OCI-LY3 (cell line): ENCODE data around the gene KIAA0040.
A peak's percentile ranks its signal among the peaks of the same experiment; 100 is the strongest.

Experiments used
- H2AFZ ChIP-seq: fragments of 200-600, 300-600 bp; shearing (Covaris generic); 2 replicates; pipeline ENCODE4 v1.6.0; 2014; ENCODE audit warnings: antibody characterized with exemption, low read depth, low read length
- H3K27ac ChIP-seq: fragments of 200-600, 300-600 bp; sonication (generic); 2 replicates; pipeline ENCODE4 v1.5.1; 2014; ENCODE audit warnings: mild to moderate bottlenecking, low read length, moderate library complexity, mixed read lengths
- H3K27me3 ChIP-seq: fragments of 200-600, 300-600 bp; sonication (generic); 2 replicates; pipeline ENCODE4 v1.6.1; 2014; ENCODE audit warnings: low read depth, low read length, mixed read lengths
- H3K36me3 ChIP-seq: fragments of 200-600, 300-600 bp; sonication (generic); replicated peaks from 2 replicates; pipeline ENCODE3; 2014; ENCODE audit warnings: low read depth, low read length, mixed read lengths
- H3K4me1 ChIP-seq: fragments of 300-600, 200-600 bp; sonication (generic); 2 replicates; pipeline ENCODE4 v1.6.1; 2014; ENCODE audit warnings: low read length, mixed read lengths
- H3K4me2 ChIP-seq: fragments of 200-600, 300-600 bp; sonication (generic); 2 replicates; pipeline ENCODE4 v1.6.1; 2014; ENCODE audit warnings: low read length, mixed read lengths
- H3K4me3 ChIP-seq: fragments of 300-600, 200-600 bp; sonication (generic); 2 replicates; pipeline ENCODE4 v1.5.1; 2014; ENCODE audit warnings: antibody characterized with exemption, mild to moderate bottlenecking, low read length, moderate library complexity
- H3K79me2 ChIP-seq: fragments of 300-600, 200-600 bp; shearing (Covaris generic); 2 replicates; pipeline ENCODE4 v1.6.1; 2014; ENCODE audit warnings: mild to moderate bottlenecking, low read length, mixed read lengths
- H3K9ac ChIP-seq: fragments of 300-600, 200-600 bp; shearing (Covaris generic); 2 replicates; pipeline ENCODE4 v1.6.0; 2014; ENCODE audit warnings: mild to moderate bottlenecking, low read length, moderate library complexity
- H3K9me3 ChIP-seq: fragments of 200-600, 300-600 bp; shearing (Covaris generic); 2 replicates; pipeline ENCODE4 v1.6.1; 2014; ENCODE audit warnings: low read length, mixed read lengths; ENCODE audit not compliant: insufficient read depth
- H4K20me1 ChIP-seq: fragments of 200-600, 300-600 bp; sonication (generic); 2 replicates; pipeline ENCODE4 v1.6.1; 2016; ENCODE audit warnings: low read length, mixed read lengths; ENCODE audit not compliant: insufficient read depth
- EZH2phosphoT487 ChIP-seq: fragments of 200-600 bp; shearing (Covaris generic); IDR thresholded peaks from 2 replicates; pipeline ENCODE4 v1.6.1; 2018; ENCODE audit warnings: antibody characterized with exemption, mixed run types, low read depth
- TF ChIP-seq, protein P1 (sequence below): fragments of 200-600, 300-600 bp; sonication (generic); IDR thresholded peaks from 2 replicates; pipeline ENCODE4 v1.5.1; 2014; ENCODE audit warnings: antibody characterized with exemption, low read length, low read depth

The KIAA0040 gene

DNA sequence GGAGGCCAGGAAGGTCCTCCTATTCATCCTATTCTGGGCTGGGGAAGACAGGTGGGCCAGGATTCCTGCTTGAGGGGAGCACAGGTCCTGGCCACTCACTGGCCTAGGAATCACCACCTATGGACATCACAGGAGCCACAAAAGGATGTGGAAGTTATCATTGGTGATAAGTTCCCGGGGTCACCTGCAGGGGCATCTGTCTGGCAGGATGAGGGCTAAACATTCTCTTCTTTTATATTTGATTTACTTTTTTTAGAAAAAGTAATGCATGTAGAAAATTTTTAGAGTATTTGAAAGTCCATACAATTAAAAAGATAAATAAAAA, 33.2 kb upstream of the KIAA0040 start:
- peak overlapping the region; percentile 68 for H3K4me2 ChIP-seq
- no peaks in the 10 kb centered on the region for H3K36me3 ChIP-seq
- no peaks in the 10 kb centered on the region for H3K9me3 ChIP-seq
- no peaks in the 10 kb centered on the region for H4K20me1 ChIP-seq
- no peak overlapping the region for H2AFZ ChIP-seq
- H3K4me1 ChIP-seq, result peaks cover 41% of the 10 kb centered on the region
- no peaks in the 10 kb centered on the region for H3K27me3 ChIP-seq
- no peak overlapping the region for H3K4me3 ChIP-seq
- no peaks in the 10 kb centered on the region for H3K79me2 ChIP-seq
- peak overlapping the region; percentile 53 for H3K27ac ChIP-seq
- TF ChIP-seq, protein P1, sequence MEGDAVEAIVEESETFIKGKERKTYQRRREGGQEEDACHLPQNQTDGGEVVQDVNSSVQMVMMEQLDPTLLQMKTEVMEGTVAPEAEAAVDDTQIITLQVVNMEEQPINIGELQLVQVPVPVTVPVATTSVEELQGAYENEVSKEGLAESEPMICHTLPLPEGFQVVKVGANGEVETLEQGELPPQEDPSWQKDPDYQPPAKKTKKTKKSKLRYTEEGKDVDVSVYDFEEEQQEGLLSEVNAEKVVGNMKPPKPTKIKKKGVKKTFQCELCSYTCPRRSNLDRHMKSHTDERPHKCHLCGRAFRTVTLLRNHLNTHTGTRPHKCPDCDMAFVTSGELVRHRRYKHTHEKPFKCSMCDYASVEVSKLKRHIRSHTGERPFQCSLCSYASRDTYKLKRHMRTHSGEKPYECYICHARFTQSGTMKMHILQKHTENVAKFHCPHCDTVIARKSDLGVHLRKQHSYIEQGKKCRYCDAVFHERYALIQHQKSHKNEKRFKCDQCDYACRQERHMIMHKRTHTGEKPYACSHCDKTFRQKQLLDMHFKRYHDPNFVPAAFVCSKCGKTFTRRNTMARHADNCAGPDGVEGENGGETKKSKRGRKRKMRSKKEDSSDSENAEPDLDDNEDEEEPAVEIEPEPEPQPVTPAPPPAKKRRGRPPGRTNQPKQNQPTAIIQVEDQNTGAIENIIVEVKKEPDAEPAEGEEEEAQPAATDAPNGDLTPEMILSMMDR, result peak; percentile 49
- TF ChIP-seq EZH2phosphoT487, result no peak
- no peak overlapping the region for H3K9ac ChIP-seq

DNA sequence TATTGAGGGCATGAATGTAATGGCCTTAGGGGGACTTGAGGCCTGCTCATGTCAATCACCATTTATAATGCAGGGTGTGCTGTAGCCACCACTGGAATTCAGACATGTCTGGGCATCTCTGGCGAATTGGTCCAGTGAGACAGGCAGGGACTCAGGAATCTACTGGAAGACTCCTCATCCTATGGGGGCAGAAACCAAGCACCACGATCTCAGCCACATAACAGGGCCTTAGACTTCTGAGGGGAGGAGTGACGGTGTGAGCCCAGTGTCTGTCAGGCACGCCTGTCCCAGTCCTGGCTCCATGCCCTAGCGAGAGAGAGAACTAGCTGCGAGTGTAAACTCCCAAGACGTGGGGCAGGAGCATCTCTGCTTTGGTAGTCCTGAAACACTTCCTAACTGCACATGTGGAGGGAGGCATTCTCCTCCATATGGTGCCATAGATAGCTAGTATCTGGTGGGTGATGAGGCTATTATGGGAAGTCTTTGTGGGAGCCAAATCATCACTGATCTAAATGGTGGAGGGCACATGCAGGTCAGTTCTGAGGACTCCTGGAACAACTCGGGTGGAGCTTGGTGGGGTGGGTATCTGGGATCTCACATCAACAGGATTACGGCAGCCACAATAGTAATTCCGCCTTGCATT, 29.8 kb upstream of the KIAA0040 start:
- no peaks in the 10 kb centered on the region for H3K36me3 ChIP-seq
- no peak overlapping the region for H3K27ac ChIP-seq
- H3K27me3 ChIP-seq, result no peaks in the 10 kb centered on the region
- H3K4me2 ChIP-seq, result no peak overlapping the region
- peaks cover 52% of the 10 kb centered on the region for H3K4me1 ChIP-seq
- no peak overlapping the region for H2AFZ ChIP-seq
- no peak overlapping the region for H3K9ac ChIP-seq
- H4K20me1 ChIP-seq, result no peaks in the 10 kb centered on the region
- no peak overlapping the region for H3K4me3 ChIP-seq
- no peaks in the 10 kb centered on the region for H3K9me3 ChIP-seq
- H3K79me2 ChIP-seq, result no peaks in the 10 kb centered on the region
- TF ChIP-seq, protein P1, result no peak
- no peak for TF ChIP-seq EZH2phosphoT487

DNA sequence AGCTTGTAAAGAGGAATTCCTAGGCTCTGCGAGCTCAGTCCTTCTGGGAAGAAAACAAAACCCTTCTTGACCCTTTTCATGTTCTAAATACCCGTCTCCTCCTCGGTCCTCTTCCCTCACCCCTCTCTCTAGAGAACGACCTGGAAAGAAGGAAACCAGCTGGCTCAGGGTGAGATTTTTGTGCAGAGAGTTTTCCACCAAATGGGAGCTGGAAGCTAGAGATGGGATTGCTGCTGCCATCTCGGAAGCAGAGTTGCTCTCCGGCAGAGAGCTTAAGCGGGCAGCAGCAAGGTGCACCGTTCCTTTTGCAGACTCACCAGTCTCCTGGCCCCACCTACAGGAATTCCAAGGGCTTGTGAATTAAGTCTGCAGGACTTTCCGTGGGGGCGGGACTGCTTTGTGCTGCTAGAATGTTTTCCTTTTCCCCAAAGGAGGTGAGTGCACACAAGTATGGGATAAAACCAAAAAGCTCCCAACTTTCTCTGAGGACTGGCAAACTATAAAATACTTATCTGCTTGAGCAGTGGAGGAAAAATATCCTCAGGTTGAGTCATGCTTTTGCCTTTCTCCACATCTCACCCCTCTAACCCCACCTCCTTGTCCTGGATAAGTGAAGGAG, 29.1 kb upstream of the KIAA0040 start:
- TF ChIP-seq EZH2phosphoT487, result no peak
- TF ChIP-seq, protein P1, result no peak
- H3K4me3 ChIP-seq, result no peak overlapping the region

DNA sequence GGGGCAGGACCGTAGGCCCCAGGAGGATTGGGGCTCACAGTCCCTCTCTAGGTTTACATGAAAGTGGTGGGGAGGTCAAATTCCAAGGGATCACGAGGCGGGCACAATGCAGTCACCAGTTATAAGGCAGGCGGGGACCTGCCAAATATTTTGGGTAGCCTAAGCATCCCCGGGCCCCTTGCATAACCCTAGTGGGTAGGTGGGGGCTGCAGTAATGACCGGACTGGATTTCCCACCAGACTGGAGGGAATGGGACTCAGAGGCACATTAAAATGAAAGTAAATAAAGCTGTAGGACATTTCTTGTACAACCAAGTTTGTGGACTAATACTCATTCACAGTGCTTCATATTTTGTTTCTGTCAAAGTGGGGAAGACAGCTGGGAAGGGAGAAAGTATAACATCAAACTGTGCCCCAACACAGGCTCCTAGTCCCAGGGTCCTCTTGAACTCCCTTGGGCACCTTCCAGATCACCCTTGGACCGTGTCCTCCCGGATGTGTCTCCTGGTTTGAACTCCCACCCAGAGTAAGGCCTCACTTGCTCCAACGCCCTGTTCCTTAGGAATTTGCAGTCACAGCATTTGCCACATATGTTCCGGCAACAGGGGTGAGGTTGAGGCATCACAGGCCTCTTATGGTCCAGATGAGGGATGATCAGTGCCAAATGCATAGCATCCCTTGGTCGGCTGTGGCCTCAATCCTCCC, 28.4 kb upstream of the KIAA0040 start:
- Histone ChIP-seq H4K20me1 (no peaks in the 10 kb centered on the region), H3K36me3 (no peaks in the 10 kb centered on the region), H3K27ac (no peak overlapping the region), H3K4me2 (no peak overlapping the region), H3K79me2 (no peaks in the 10 kb centered on the region), H3K9ac (no peak overlapping the region), H2AFZ (no peak overlapping the region), H3K4me1 (peaks cover 47% of the 10 kb centered on the region), H3K4me3 (no peak overlapping the region), H3K9me3 (no peaks in the 10 kb centered on the region), H3K27me3 (no peaks in the 10 kb centered on the region)
- TF ChIP-seq, protein P1, result no peak
- TF ChIP-seq EZH2phosphoT487, result no peak

More for the DNA sequence above, 29.1 kb upstream of the KIAA0040 start:
- Histone ChIP-seq H3K9me3 (no peaks in the 10 kb centered on the region), H3K36me3 (no peaks in the 10 kb centered on the region), H2AFZ (no peak overlapping the region), H3K79me2 (no peaks in the 10 kb centered on the region), H3K9ac (no peak overlapping the region), H3K4me2 (no peak overlapping the region), H3K4me1 (peaks cover 54% of the 10 kb centered on the region), H3K27ac (no peak overlapping the region), H3K27me3 (no peaks in the 10 kb centered on the region), H4K20me1 (no peaks in the 10 kb centered on the region)
